Neuronal stem cell (in vitro differentiated cells): ENCODE data around the gene CAPN11.

Experiments used
- DNase-seq: peaks from one replicate; pipeline ENCODE4 v3.0.0-alpha.2; 2013; ENCODE audit warnings: low spot score
- H2AFZ ChIP-seq: one replicate; pipeline ENCODE4 v1.6.1; 2013; ENCODE audit warnings: mild to moderate bottlenecking, low read length, inconsistent platforms
- H2AK5ac ChIP-seq: 2 replicates; pipeline ENCODE4 v1.6.1; 2013; ENCODE audit warnings: low read depth, mild to moderate bottlenecking, inconsistent platforms, low read length, moderate library complexity, mixed read lengths
- H2BK120ac ChIP-seq: 2 replicates; pipeline ENCODE4 v1.6.1; 2013; ENCODE audit warnings: low read depth, mild to moderate bottlenecking, inconsistent platforms, low read length, moderate library complexity, mixed read lengths
- H2BK12ac ChIP-seq: one replicate; pipeline ENCODE4 v1.6.1; 2013; ENCODE audit warnings: low read length, inconsistent platforms
- H2BK15ac ChIP-seq: 2 replicates; pipeline ENCODE4 v1.6.1; 2013; ENCODE audit warnings: mild to moderate bottlenecking, low read length, inconsistent platforms, mixed read lengths
- H2BK5ac ChIP-seq: one replicate; pipeline ENCODE4 v1.6.1; 2013; ENCODE audit warnings: inconsistent platforms, mild to moderate bottlenecking, low read length, moderate library complexity
- H3K14ac ChIP-seq: one replicate; pipeline ENCODE4 v1.6.1; 2013; ENCODE audit warnings: low read length, inconsistent platforms
- H3K18ac ChIP-seq: 2 replicates; pipeline ENCODE4 v1.6.1; 2013; ENCODE audit warnings: low read length, inconsistent platforms
- H3K23ac ChIP-seq: 2 replicates; pipeline ENCODE4 v1.6.1; 2013; ENCODE audit warnings: low read depth, mild to moderate bottlenecking, mixed read lengths, low read length, inconsistent platforms; ENCODE audit not compliant: poor library complexity
- H3K27ac ChIP-seq: replicated peaks from 3 replicates; pipeline ENCODE4 v1.5.1; 2013; ENCODE audit warnings: low read length, inconsistent platforms
- H3K27me3 ChIP-seq, 3 experiments: 2 replicates each; pipeline ENCODE4 v1.6.1; 2013; ENCODE audit warnings: low read length in 3 of 3, mild to moderate bottlenecking in 2 of 3, inconsistent platforms in 1 of 3, low read depth in 1 of 3, mixed read lengths in 1 of 3, moderate library complexity in 1 of 3; ENCODE audit not compliant: control insufficient read depth in 3 of 3, insufficient read depth in 3 of 3
- H3K36me3 ChIP-seq, 2 donors: replicated peaks in 1 of 2; 2 replicates each; pipeline ENCODE4 v1.6.1; 2013; ENCODE audit warnings: low read length in 2 of 2; ENCODE audit not compliant: control insufficient read depth in 2 of 2, insufficient read depth in 2 of 2
- H3K4ac ChIP-seq: 2 replicates; pipeline ENCODE4 v1.6.1; 2013; ENCODE audit warnings: inconsistent platforms, mild to moderate bottlenecking, low read length, moderate library complexity
- H3K4me1 ChIP-seq, 2 donors: 1 replicate in 1 of 2; 2 replicates in 1 of 2; pipeline ENCODE4 v1.6.1; 2013; ENCODE audit warnings: low read length in 2 of 2, low read depth in 1 of 2; ENCODE audit not compliant: control insufficient read depth in 2 of 2, insufficient read depth in 1 of 2
- H3K4me2 ChIP-seq: one replicate; pipeline ENCODE4 v1.6.1; 2013; ENCODE audit warnings: mild to moderate bottlenecking, low read length, inconsistent platforms; ENCODE audit not compliant: insufficient read depth, poor library complexity, severe bottlenecking
- H3K4me3 ChIP-seq, 2 donors: 2 replicates each; pipeline ENCODE4 v1.5.1; 2013; ENCODE audit warnings: low read length in 2 of 2, mild to moderate bottlenecking in 2 of 2, inconsistent platforms in 1 of 2, moderate library complexity in 1 of 2
- H3K79me1 ChIP-seq: one replicate; pipeline ENCODE4 v1.6.1; 2013; ENCODE audit warnings: low read depth, mild to moderate bottlenecking, inconsistent platforms, low read length, moderate library complexity
- H3K9ac ChIP-seq: one replicate; pipeline ENCODE4 v1.6.1; 2013; ENCODE audit warnings: mild to moderate bottlenecking, low read depth, low read length, inconsistent platforms; ENCODE audit not compliant: poor library complexity
- H3K9me3 ChIP-seq, 2 donors: replicated peaks in 1 of 2; 2 replicates each; pipeline versions ENCODE3 to v1.6.1; 2013; ENCODE audit warnings: low read length in 2 of 2, mild to moderate bottlenecking in 2 of 2, inconsistent platforms in 1 of 2, low read depth in 1 of 2, mixed read lengths in 1 of 2, moderate library complexity in 1 of 2; ENCODE audit not compliant: control insufficient read depth in 2 of 2, insufficient read depth in 1 of 2
- H4K8ac ChIP-seq: one replicate; pipeline ENCODE4 v1.6.1; 2013; ENCODE audit warnings: low read depth, mild to moderate bottlenecking, inconsistent platforms, low read length, moderate library complexity
- H4K91ac ChIP-seq: one replicate; pipeline ENCODE4 v1.6.1; 2013; ENCODE audit warnings: low read length, low read depth, mild to moderate bottlenecking, inconsistent platforms; ENCODE audit not compliant: poor library complexity
- WGBS, 2 donors: extraction: QIAGEN DNeasy Blood & Tissue Kit; methylation state at CpG; one replicate each; pipeline ENCODE4 v1.1.7; 2013; ENCODE audit warnings: missing lambda C conversion rate in 2 of 2, mixed read lengths in 1 of 2; ENCODE audit not compliant: insufficient read length in 2 of 2, insufficient replicate concordance in 1 of 2; ENCODE audit errors: extremely low coverage in 2 of 2; 5-methylcytosine and 5-hydroxymethylcytosine counted together

CAPN11 gene

GRCh38 chr6:44222486-44223318 is 64.1 kb downstream of the CAPN11 start:
- no peak overlapping the region for H2AK5ac ChIP-seq
- peak overlapping the region; percentile 45 for H3K18ac ChIP-seq
- H2BK15ac ChIP-seq: peak overlapping the region; percentile 63
- no peak overlapping the region for H4K91ac ChIP-seq
- no peak overlapping the region for H3K4ac ChIP-seq
- H3K23ac ChIP-seq: peak overlapping the region; percentile 76
- no peak overlapping the region for H4K8ac ChIP-seq
- WGBS, 2 donors: no CpG with 5 or more reads among the region's 26 CpGs
- peak overlapping the region; percentile 56 to 76 for H3K4me3 ChIP-seq
- H3K4me2 ChIP-seq: peak overlapping the region; percentile 76
- H2BK12ac ChIP-seq: no peak overlapping the region
- H3K14ac ChIP-seq: peak overlapping the region; percentile 39
- no peaks in the 10 kb centered on the region for H3K36me3 ChIP-seq
- no peaks in the 10 kb centered on the region for H3K9me3 ChIP-seq
- H2AFZ ChIP-seq: peak overlapping the region; percentile 72
- H3K79me1 ChIP-seq: peaks cover 13% of the 10 kb centered on the region
- no peak overlapping the region for H2BK5ac ChIP-seq
- peak overlapping the region; percentile 70 for H3K9ac ChIP-seq
- no peak overlapping the region for H2BK120ac ChIP-seq
- H3K4me1 ChIP-seq: peaks cover 53 to 59% of the 10 kb centered on the region in 2 donors
- peak overlapping the region; percentile 22 for H3K27ac ChIP-seq
- no peak for DNase-seq
- peaks cover 0 to 2% (median 0%) of the 10 kb centered on the region in 3 experiments for H3K27me3 ChIP-seq

DNA sequence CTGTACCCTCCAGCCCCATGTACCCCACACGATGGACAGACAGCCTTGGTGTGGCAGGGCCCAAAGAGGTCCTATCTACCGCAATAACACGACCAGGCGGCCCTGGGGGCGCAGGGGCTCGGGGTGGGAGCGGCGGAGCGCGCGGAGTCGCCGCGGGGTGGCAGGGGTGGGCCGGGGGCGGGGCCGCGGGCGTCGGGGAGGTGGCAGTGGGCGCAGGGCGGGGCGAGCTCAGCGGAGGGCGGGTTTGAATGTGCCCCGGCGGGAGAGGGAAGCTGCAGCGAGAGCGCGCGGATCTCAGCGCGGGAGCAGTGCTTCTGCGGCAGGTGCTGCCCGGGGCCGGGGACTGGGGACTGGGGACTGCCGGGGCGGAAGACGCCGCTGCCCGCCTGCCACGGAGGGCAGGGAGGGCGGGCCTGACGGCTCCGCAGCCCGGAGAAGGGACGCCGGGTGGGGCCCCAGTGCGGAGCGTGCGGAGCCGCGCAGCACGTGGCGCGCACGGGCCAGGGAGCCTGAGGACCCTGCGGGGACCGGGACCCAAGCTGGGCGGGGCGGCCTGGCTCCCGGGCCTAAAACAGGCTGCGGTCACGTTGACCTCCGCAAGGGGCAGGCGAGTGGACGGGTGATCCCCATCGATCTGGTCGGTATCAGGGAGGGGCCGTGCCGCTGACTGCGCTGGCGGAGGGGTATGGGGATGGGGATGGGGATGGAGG is 64.9 kb downstream of the CAPN11 start, which contains the start of gene SLC29A1:
Gene SLC29A1, plus strand, starts transcription at position 277 of the 710 bp plus-strand sequence. CDS start 3,719 bp downstream, outside the sequence.
- no peak within 1 kb of the TSS for H2BK12ac ChIP-seq
- peak; percentile 65 for DNase-seq
- H2BK5ac ChIP-seq: no peak within 1 kb of the TSS
- peak within 1 kb of the TSS; percentile 90 for H3K9ac ChIP-seq
- WGBS, 2 donors: no CpG with 5 or more reads among the region's 73 CpGs
- peaks cover 0 to 2% (median 0%) of the 10 kb centered on the region in 3 experiments for H3K27me3 ChIP-seq
- H3K27ac ChIP-seq: peak within 1 kb of the TSS; percentile 57
- peak within 1 kb of the TSS; percentile 90 for H3K18ac ChIP-seq
- peak within 1 kb of the TSS; percentile 56 to 81 for H3K4me3 ChIP-seq
- peaks cover 13% of the 10 kb centered on the region for H3K79me1 ChIP-seq
- peak within 1 kb of the TSS; percentile 39 for H3K14ac ChIP-seq
- H2AFZ ChIP-seq: peak within 1 kb of the TSS; percentile 72
- no peaks in the 10 kb centered on the region for H3K9me3 ChIP-seq
- H4K91ac ChIP-seq: no peak within 1 kb of the TSS
- H3K4me1 ChIP-seq: peaks cover 46 to 54% of the 10 kb centered on the region in 2 donors
- peak within 1 kb of the TSS; percentile 27 for H2BK120ac ChIP-seq
- peak within 1 kb of the TSS; percentile 63 for H2BK15ac ChIP-seq
- no peak within 1 kb of the TSS for H4K8ac ChIP-seq
- peak within 1 kb of the TSS; percentile 85 for H3K4me2 ChIP-seq
- peak within 1 kb of the TSS; percentile 76 for H3K23ac ChIP-seq
- peak within 1 kb of the TSS; percentile 17 for H2AK5ac ChIP-seq
- no peak within 1 kb of the TSS for H3K4ac ChIP-seq
- peaks cover 0 to 5% of the 10 kb centered on the region in 2 donors for H3K36me3 ChIP-seq

- Histone ChIP-seq H3K27me3 (peaks cover 0 to 2% (median 0%) of the 10 kb centered on the region in 3 experiments), H3K18ac (peak overlapping the region; percentile 66), H2AK5ac (peak overlapping the region; percentile 17), H2AFZ (peak overlapping the region; percentile 72), H2BK15ac (peak overlapping the region; percentile 63), H2BK120ac (no peak overlapping the region), H3K14ac (peak overlapping the region; percentile 40), H2BK12ac (no peak overlapping the region), H3K27ac (no peak overlapping the region), H3K9ac (peak overlapping the region; percentile 90), H3K4me3 (peak overlapping the region; percentile 56 to 81), H4K8ac (no peak overlapping the region), H3K9me3 (no peaks in the 10 kb centered on the region), H3K36me3 (peaks cover 0 to 13% of the 10 kb centered on the region in 2 donors), H2BK5ac (no peak overlapping the region), H3K4ac (no peak overlapping the region), H3K4me2 (peak overlapping the region; percentile 85), H3K4me1 (peaks cover 43 to 47% of the 10 kb centered on the region in 2 donors), H4K91ac (no peak overlapping the region), H3K23ac (no peak overlapping the region), H3K79me1 (peaks cover 13% of the 10 kb centered on the region)
- DNase-seq: no peak
- WGBS, 2 donors: no CpG with 5 or more reads among the region's 18 CpGs
Observed at GRCh38 chr6:44224029-44224964, 65.7 kb downstream of the CAPN11 start.
